Activated T-cell treated with anti-CD3 and anti-CD28 coated beads, Interleukin-2, amount 50 U/mL, for 24 hours (primary cell): ENCODE measurements around the gene CLASP1.

Source experiments
- DNase-seq: peaks from one replicate; pipeline ENCODE4 v3.0.0-alpha.2; 2020
- H3K27ac Mint-ChIP-seq: 2 replicates; pipeline ENCODE4 v1.8.0; 2020; ENCODE audit warnings: mild to moderate bottlenecking, mixed read lengths
- H3K27me3 Mint-ChIP-seq: 2 replicates; pipeline ENCODE4 v1.8.0; 2020; ENCODE audit warnings: mixed read lengths
- H3K36me3 Mint-ChIP-seq: 2 replicates; pipeline ENCODE4 v1.8.0; 2020; ENCODE audit warnings: low read depth, mixed read lengths
- H3K4me1 Mint-ChIP-seq: 2 replicates; pipeline ENCODE4 v1.8.0; 2020; ENCODE audit warnings: low read depth, mixed read lengths
- H3K4me3 Mint-ChIP-seq: 2 replicates; pipeline ENCODE4 v1.8.0; 2020; ENCODE audit warnings: mild to moderate bottlenecking, moderate library complexity, mixed read lengths
- H3K9me3 Mint-ChIP-seq: 2 replicates; pipeline ENCODE4 v1.8.0; 2020; ENCODE audit warnings: mixed read lengths

CLASP1 gene

DNA sequence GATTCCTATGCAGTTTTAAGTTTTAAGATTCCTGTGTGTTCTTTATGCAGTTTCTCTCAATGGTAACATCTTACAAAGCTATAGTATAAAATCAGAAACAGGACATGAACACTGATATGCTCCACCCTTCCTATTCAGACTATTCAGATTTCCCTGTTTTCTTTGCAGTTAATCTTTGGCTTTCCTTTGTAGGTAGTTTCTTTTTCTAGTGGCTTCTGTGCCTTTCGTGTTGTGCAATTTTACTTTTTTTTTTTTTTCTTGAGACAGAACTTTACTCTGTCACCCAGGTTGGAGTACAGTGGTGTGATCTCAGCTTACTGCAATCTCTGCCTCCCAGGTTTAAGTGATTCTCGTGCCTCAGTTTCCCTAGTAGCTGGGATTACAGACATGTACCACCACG is 213.5 kb downstream of the CLASP1 start:
- Mint-ChIP-seq H3K27me3 (no peaks in the 10 kb centered on the region), H3K36me3 (peaks cover 63% of the 10 kb centered on the region), H3K4me1 (no peaks in the 10 kb centered on the region), H3K4me3 (no peak overlapping the region), H3K9me3 (no peaks in the 10 kb centered on the region), H3K27ac (no peak overlapping the region)
- DNase-seq: no peak

- H3K27me3 Mint-ChIP-seq: no peaks in the 10 kb centered on the region
- no peak overlapping the region for H3K27ac Mint-ChIP-seq
- no peak for DNase-seq
- peaks cover 69% of the 10 kb centered on the region for H3K36me3 Mint-ChIP-seq
- H3K9me3 Mint-ChIP-seq: no peaks in the 10 kb centered on the region
- H3K4me3 Mint-ChIP-seq: no peak overlapping the region
- H3K4me1 Mint-ChIP-seq: peaks cover 5% of the 10 kb centered on the region
Measured at GRCh38 chr2:121431214-121431613, 218.0 kb downstream of the CLASP1 start.

GRCh38 chr2:121429927-121430520 is 219.2 kb downstream of the CLASP1 start:
- Mint-ChIP-seq H3K36me3 (peaks cover 72% of the 10 kb centered on the region), H3K9me3 (no peaks in the 10 kb centered on the region), H3K27ac (peak overlapping the region; percentile 29), H3K27me3 (no peaks in the 10 kb centered on the region), H3K4me1 (peaks cover 5% of the 10 kb centered on the region), H3K4me3 (no peak overlapping the region)
- DNase-seq: no peak

GRCh38 chr2:121429119-121429903 is 220.0 kb downstream of the CLASP1 start:
- peaks cover 74% of the 10 kb centered on the region for H3K36me3 Mint-ChIP-seq
- no peaks in the 10 kb centered on the region for H3K27me3 Mint-ChIP-seq
- H3K9me3 Mint-ChIP-seq: no peaks in the 10 kb centered on the region
- peak overlapping the region; percentile 44 for H3K27ac Mint-ChIP-seq
- no peak overlapping the region for H3K4me3 Mint-ChIP-seq
- DNase-seq: no peak
- H3K4me1 Mint-ChIP-seq: peaks cover 5% of the 10 kb centered on the region

DNA sequence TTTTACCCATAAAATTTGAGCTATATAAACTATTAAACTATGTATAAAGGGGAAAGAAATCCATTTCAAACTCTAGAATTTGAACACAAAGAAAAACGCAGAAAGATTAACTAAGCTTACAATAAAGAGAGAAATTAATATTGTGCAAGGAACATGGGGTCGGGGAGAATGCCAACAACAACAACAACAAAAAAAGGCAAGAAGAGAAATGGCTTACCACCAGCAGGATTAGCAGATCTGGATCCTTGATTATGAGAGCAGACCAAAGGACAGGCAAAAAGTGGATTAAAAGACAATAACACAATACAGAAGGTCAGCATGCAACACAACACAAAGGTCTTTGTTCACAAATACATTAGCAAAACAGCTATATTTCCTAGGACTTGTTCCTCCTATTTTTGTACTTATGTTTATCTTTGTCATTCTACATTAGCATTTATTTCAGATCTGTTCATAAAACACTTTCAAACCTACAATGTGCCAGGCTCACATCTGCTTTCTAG is 222.0 kb downstream of the CLASP1 start:
- H3K9me3 Mint-ChIP-seq: no peaks in the 10 kb centered on the region
- no peak overlapping the region for H3K4me3 Mint-ChIP-seq
- peaks cover 83% of the 10 kb centered on the region for H3K36me3 Mint-ChIP-seq
- DNase-seq: no peak
- peaks cover 5% of the 10 kb centered on the region for H3K4me1 Mint-ChIP-seq
- H3K27me3 Mint-ChIP-seq: no peaks in the 10 kb centered on the region
- peak overlapping the region; percentile 71 for H3K27ac Mint-ChIP-seq

DNA sequence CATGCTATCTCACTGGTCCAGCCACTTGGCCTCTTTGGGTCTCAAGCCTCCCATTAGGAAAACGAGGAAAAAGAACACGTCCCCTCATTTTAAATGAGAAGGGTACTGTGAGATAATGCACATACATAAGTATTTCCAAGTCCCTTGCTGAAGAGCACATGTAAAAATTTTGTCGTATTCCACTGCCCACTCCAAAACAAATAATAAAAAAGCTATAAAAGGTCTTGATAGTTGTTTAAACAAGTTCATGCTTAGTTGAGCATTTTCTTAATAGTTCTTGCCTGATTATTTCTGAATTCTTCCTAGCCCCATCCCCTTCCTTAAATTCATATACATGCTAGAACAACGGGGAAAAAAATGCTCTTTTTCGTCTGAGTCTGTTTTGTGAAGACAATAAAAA is 228.8 kb downstream of the CLASP1 start:
- no peaks in the 10 kb centered on the region for H3K9me3 Mint-ChIP-seq
- no peaks in the 10 kb centered on the region for H3K27me3 Mint-ChIP-seq
- peak overlapping the region; percentile 29 for H3K27ac Mint-ChIP-seq
- peaks cover 88% of the 10 kb centered on the region for H3K36me3 Mint-ChIP-seq
- no peaks in the 10 kb centered on the region for H3K4me1 Mint-ChIP-seq
- no peak overlapping the region for H3K4me3 Mint-ChIP-seq
- no peak for DNase-seq

DNA sequence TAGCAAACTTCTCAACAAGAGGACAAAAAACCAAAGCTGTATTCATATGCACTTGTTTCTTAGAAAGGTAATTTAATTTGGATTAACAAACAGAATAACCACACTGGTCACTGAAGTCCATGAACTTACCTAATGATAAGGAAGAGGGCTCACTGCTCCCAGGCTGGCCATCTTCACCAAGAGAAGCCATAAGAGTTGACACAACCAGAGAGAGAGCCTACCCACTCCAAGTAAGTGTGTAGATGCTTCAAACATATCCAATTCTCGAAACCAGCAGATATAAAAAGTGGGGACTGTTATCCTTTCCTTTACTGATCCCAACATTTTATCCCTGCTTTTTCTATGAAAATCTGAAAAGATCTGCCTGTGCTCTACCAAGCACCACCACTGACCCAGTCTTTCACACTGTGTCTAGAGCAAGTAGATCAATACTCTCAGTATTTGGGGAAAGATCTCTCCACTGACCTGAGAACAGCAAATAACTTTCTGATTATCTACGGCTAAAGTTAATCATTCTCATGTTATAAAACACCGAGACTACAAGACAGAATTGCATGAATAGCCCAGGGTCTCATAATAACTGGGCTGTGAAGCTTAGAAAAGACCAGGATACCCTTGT is 230.1 kb downstream of the CLASP1 start:
- Mint-ChIP-seq H3K9me3 (no peaks in the 10 kb centered on the region), H3K27me3 (no peaks in the 10 kb centered on the region), H3K27ac (peak overlapping the region; percentile 6)

GRCh38 chr2:121418494-121419058 is 230.7 kb downstream of the CLASP1 start:
- Mint-ChIP-seq H3K4me1 (no peaks in the 10 kb centered on the region), H3K27ac (no peak overlapping the region), H3K9me3 (no peaks in the 10 kb centered on the region), H3K4me3 (no peak overlapping the region), H3K27me3 (no peaks in the 10 kb centered on the region), H3K36me3 (peaks cover 88% of the 10 kb centered on the region)
- DNase-seq: no peak

More for the DNA sequence above, 230.1 kb downstream of the CLASP1 start:
- DNase-seq: no peak
- Mint-ChIP-seq H3K36me3 (peaks cover 88% of the 10 kb centered on the region), H3K4me3 (no peak overlapping the region), H3K4me1 (no peaks in the 10 kb centered on the region)

DNA sequence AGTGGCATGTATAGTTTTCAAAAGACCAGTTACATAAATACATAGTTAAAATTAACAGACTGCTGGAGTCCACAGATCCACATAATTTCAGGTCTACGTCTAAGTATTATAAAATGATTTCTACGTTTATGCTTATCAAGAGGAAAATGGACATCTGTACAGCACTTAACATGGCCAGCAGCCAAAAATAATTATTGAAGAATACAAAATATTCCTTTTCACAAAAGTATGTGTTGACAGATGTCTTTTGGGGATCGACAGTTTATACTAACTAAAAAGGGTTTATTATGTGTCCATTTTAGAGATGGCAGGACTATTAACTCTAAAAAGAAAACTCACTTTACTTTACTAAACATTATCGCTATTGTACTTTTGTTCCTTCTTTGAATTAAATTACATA is 231.4 kb downstream of the CLASP1 start:
- no peak overlapping the region for H3K4me3 Mint-ChIP-seq
- H3K27me3 Mint-ChIP-seq: no peaks in the 10 kb centered on the region
- no peak overlapping the region for H3K27ac Mint-ChIP-seq
- H3K9me3 Mint-ChIP-seq: no peaks in the 10 kb centered on the region
- H3K4me1 Mint-ChIP-seq: no peaks in the 10 kb centered on the region
- peaks cover 91% of the 10 kb centered on the region for H3K36me3 Mint-ChIP-seq
- no peak for DNase-seq

DNA sequence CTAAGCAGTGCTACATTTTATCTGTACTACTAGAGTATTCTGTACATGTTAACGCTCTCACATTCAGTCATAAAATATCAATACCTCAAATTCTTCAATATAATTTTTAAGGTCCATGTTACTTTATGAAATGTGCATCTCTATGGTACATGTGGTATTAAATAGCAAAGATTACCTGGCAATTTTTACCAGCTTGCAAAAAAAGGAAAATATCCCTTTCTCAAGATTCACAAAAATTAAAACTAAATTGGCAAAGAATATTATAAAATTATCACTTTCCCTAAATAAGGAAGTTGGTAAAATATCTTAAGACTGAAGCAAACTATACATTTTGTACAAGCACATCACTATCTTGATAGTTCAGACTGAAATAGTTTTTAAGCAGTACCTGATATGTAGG is 233.5 kb downstream of the CLASP1 start:
- no peaks in the 10 kb centered on the region for H3K9me3 Mint-ChIP-seq
- no peaks in the 10 kb centered on the region for H3K4me1 Mint-ChIP-seq
- no peaks in the 10 kb centered on the region for H3K27me3 Mint-ChIP-seq
- no peak for DNase-seq
- no peak overlapping the region for H3K27ac Mint-ChIP-seq
- H3K36me3 Mint-ChIP-seq: peaks cover 93% of the 10 kb centered on the region
- no peak overlapping the region for H3K4me3 Mint-ChIP-seq

GRCh38 chr2:121412349-121412748 is 236.9 kb downstream of the CLASP1 start:
- Mint-ChIP-seq H3K36me3 (peaks cover 93% of the 10 kb centered on the region), H3K4me1 (no peaks in the 10 kb centered on the region), H3K9me3 (no peaks in the 10 kb centered on the region), H3K4me3 (no peak overlapping the region), H3K27ac (no peak overlapping the region), H3K27me3 (no peaks in the 10 kb centered on the region)
- no peak for DNase-seq

GRCh38 chr2:121409966-121410365 is 239.3 kb downstream of the CLASP1 start:
- Mint-ChIP-seq H3K27me3 (no peaks in the 10 kb centered on the region), H3K4me1 (no peaks in the 10 kb centered on the region), H3K4me3 (no peak overlapping the region), H3K27ac (peak overlapping the region; percentile 53), H3K36me3 (peaks cover 92% of the 10 kb centered on the region), H3K9me3 (no peaks in the 10 kb centered on the region)
- no peak for DNase-seq

- Mint-ChIP-seq H3K36me3 (peaks cover 93% of the 10 kb centered on the region), H3K27ac (peak overlapping the region; percentile 53), H3K4me3 (no peak overlapping the region)
Measured at GRCh38 chr2:121409388-121409787, 239.9 kb downstream of the CLASP1 start.

DNA sequence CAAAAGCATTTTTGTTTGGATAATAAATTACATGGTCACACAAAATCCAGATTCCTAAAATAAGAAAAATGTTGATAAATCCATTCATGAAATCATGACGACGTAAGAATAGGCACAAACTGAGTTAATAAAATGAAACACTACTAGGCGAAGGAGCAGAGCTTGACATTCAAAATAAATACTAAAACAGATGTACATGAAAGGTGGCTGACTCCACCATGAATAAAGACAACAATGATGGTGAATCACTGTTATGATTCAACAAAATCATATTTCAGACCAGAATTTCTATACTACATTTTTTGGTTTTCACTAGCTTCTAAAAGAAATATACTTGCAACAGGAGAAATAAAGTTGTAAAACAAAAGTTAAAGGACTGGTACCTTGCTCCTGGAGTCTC is 240.6 kb downstream of the CLASP1 start:
- Mint-ChIP-seq H3K9me3 (no peaks in the 10 kb centered on the region), H3K4me3 (no peak overlapping the region), H3K4me1 (no peaks in the 10 kb centered on the region), H3K27me3 (no peaks in the 10 kb centered on the region), H3K27ac (peak overlapping the region; percentile 42), H3K36me3 (peaks cover 92% of the 10 kb centered on the region)
- DNase-seq: no peak

More at GRCh38 chr2:121409388-121409787, 239.9 kb downstream of the CLASP1 start:
- no peak for DNase-seq
- Mint-ChIP-seq H3K4me1 (no peaks in the 10 kb centered on the region), H3K9me3 (no peaks in the 10 kb centered on the region), H3K27me3 (no peaks in the 10 kb centered on the region)
